Mesendoderm (in vitro differentiated cells): ENCODE data around the gene TUBB3.

Experiments used
- DNase-seq: peaks from one replicate; pipeline ENCODE4 v3.0.0; 2013
- H2AK5ac ChIP-seq: 2 replicates; pipeline ENCODE4 v1.6.1; 2013; ENCODE audit warnings: low read length, inconsistent platforms
- H2BK120ac ChIP-seq: 2 replicates; pipeline ENCODE4 v1.6.1; 2013; ENCODE audit warnings: low read depth, mild to moderate bottlenecking, low read length, moderate library complexity, mixed read lengths
- H2BK15ac ChIP-seq: replicated peaks from 2 replicates; pipeline ENCODE4 v1.6.1; 2013; ENCODE audit warnings: low read depth, mild to moderate bottlenecking, moderate library complexity
- H2BK5ac ChIP-seq: 2 replicates; pipeline ENCODE4 v1.6.1; 2013; ENCODE audit warnings: low read length, inconsistent platforms
- H3K18ac ChIP-seq: 2 replicates; pipeline ENCODE4 v1.6.1; 2013; ENCODE audit warnings: mild to moderate bottlenecking, low read length, mixed read lengths
- H3K23ac ChIP-seq: one replicate; pipeline ENCODE4 v1.6.1; 2013; ENCODE audit warnings: low read length
- H3K27ac ChIP-seq: 2 replicates; pipeline ENCODE4 v1.5.1; 2013; ENCODE audit warnings: low read depth, mild to moderate bottlenecking, inconsistent platforms, low read length, moderate library complexity
- H3K27me3 ChIP-seq: 2 replicates; pipeline ENCODE4 v1.6.1; 2013; ENCODE audit warnings: low read length, control low read depth, mild to moderate bottlenecking, inconsistent platforms; ENCODE audit not compliant: insufficient read depth, poor library complexity
- H3K36me3 ChIP-seq: 2 replicates; pipeline ENCODE4 v1.6.1; 2013; ENCODE audit warnings: low read length, inconsistent platforms; ENCODE audit not compliant: control insufficient read depth, insufficient read depth
- H3K4ac ChIP-seq: one replicate; pipeline ENCODE4 v1.6.1; 2013; ENCODE audit warnings: low read depth, mild to moderate bottlenecking, low read length, moderate library complexity
- H3K4me1 ChIP-seq: 2 replicates; pipeline ENCODE4 v1.6.1; 2013; ENCODE audit warnings: low read depth, low read length, inconsistent platforms; ENCODE audit not compliant: control insufficient read depth
- H3K4me2 ChIP-seq: 2 replicates; pipeline ENCODE4 v1.6.1; 2013; ENCODE audit warnings: low read length
- H3K4me3 ChIP-seq: 2 replicates; pipeline ENCODE4 v1.5.1; 2013; ENCODE audit warnings: mild to moderate bottlenecking, low read length
- H3K56ac ChIP-seq: one replicate; pipeline ENCODE4 v1.6.1; 2013; ENCODE audit warnings: low read length
- H3K79me1 ChIP-seq: 2 replicates; pipeline ENCODE4 v1.6.1; 2013; ENCODE audit warnings: low read length, inconsistent platforms
- H3K79me2 ChIP-seq: 2 replicates; pipeline ENCODE4 v1.6.1; 2013; ENCODE audit warnings: mild to moderate bottlenecking, low read length; ENCODE audit not compliant: control insufficient read depth, insufficient read depth
- H3K9ac ChIP-seq: 2 replicates; pipeline ENCODE4 v1.6.1; 2013; ENCODE audit warnings: low read length, inconsistent platforms
- H4K5ac ChIP-seq: one replicate; pipeline ENCODE4 v1.6.1; 2013; ENCODE audit warnings: low read length
- H4K8ac ChIP-seq: one replicate; pipeline ENCODE4 v1.6.1; 2013; ENCODE audit warnings: low read depth, mild to moderate bottlenecking, control low read depth, low read length, moderate library complexity
- WGBS: extraction: QIAGEN DNeasy Blood & Tissue Kit; methylation state at CpG from one replicate; pipeline ENCODE4 v1.1.7; 2013; ENCODE audit warnings: low lambda C conversion rate, missing lambda C conversion rate; ENCODE audit not compliant: insufficient coverage; ENCODE audit errors: extremely low coverage; 5-methylcytosine and 5-hydroxymethylcytosine counted together

TUBB3 gene

DNA sequence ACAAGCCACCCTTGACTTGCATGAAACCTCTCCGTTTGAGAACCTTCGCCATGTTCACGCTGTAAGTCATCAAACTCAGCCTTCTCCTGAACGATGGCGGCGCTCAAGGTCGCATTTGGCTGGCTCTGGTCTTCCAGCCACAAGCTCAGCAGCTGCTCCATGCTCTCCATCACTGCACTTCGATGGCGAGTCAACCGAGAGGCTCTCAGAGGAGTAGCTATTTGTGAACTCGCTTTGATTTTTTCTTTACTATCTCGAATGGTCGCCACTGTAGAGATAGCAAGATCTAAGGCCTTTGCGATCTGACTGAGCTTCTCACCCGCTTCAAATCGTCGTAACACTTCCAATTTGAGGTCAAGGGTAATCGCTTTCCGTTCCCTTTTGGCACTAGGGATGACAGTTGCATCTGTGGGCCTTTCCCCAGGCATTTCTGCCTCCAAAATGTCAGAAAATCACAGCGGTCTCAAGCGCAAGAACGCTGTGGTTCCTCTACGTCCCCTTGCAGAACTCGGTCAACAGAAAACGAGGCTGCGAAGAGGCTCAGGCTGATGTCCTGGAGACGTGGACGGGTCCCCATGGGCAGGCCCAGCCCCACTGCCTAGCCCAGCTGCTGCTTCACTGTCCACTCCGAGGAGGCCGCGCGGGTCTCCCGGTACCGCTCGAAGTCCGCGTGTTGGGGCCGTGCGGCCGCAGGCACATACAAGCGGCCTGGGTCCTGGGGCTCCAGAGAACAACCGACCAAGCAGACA lies 48.5 kb downstream of the TUBB3 start:
- no CpG with 5 or more reads among the region's 42 CpGs for whole genome bisulfite sequencing
- no peak overlapping the region for H3K27ac ChIP-seq
- no peak overlapping the region for H4K8ac ChIP-seq

DNA sequence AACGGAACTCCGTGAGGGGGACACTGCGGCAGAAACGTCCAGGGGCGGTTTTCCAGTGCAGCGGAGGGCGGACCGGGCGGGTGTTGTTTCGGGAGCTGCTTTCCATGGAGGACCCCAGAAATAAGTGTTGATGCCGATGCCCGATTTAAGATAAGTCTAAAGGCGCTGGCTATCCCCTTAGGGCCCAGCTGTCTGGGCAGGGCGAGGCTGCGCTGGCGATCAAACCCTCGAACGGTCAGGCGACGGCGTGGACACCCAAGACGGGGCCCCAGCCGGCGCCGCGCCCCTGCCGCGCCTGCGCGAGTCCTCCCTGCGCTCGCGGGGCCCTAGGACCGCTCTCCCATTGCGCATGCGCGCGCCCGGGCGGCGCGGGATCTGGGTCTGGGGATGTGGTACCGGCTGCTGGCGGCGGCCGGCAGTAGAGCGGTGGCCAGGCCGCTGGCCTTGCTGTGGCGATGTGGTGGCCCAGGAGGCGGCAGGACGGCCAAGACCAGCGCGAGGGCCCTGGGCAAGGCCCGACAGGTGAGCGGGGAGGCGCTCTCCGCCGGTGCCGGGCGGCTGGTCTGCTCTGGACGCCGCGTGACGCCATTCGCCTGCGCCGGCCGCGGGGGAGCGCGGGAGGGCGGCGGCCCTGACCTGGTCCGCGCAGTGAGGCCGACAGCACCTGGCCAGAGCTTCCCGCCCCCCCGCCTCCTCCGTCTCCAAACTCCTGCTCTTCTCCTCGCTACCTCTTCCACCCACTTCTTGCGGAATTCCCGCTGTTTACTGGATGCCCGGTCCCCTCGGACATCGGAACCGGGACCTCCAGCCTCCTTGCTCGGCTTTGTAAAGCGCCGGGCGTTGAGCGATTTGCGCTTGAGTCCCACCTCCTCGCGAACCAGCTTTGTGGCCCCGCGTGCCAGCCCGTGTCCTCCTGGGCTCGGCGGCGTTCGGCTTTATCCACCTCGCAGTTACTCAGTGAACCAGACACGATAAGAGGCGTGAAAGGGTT lies 49.4 kb downstream of the TUBB3 start:
- peak overlapping the region; percentile 93 for H2BK5ac ChIP-seq
- H3K9ac ChIP-seq = peak overlapping the region; percentile 77
- H2BK15ac ChIP-seq = no peak overlapping the region
- peak overlapping the region; percentile 87 for H3K23ac ChIP-seq
- DNase-seq = peak; percentile 94
- WGBS = no CpG with 5 or more reads among the region's 104 CpGs
- H3K56ac ChIP-seq = peak overlapping the region; percentile 100
- peak overlapping the region; percentile 94 for H3K18ac ChIP-seq
- peak overlapping the region; percentile 99 for H3K4me3 ChIP-seq
- peak overlapping the region; percentile 94 for H4K8ac ChIP-seq
- H3K27ac ChIP-seq = peak overlapping the region; percentile 94
- H3K79me1 ChIP-seq = peaks cover 26% of the 10 kb centered on the region
- H3K79me2 ChIP-seq = peaks cover 27% of the 10 kb centered on the region
- peaks cover 7% of the 10 kb centered on the region for H3K4me1 ChIP-seq
- peak overlapping the region; percentile 76 for H3K4ac ChIP-seq
- H2AK5ac ChIP-seq = no peak overlapping the region
- H3K36me3 ChIP-seq = peaks cover 2% of the 10 kb centered on the region
- no peaks in the 10 kb centered on the region for H3K27me3 ChIP-seq
- peak overlapping the region; percentile 35 for H3K4me2 ChIP-seq
- no peak overlapping the region for H4K5ac ChIP-seq
- no peak overlapping the region for H2BK120ac ChIP-seq

More for the DNA sequence above, 48.5 kb downstream of the TUBB3 start:
- DNase-seq = no peak
- Histone ChIP-seq H2AK5ac (peak overlapping the region; percentile 15), H3K4me2 (peak overlapping the region; percentile 35), H3K27me3 (no peaks in the 10 kb centered on the region), H3K18ac (no peak overlapping the region), H2BK120ac (no peak overlapping the region), H3K9ac (peak overlapping the region; percentile 53), H4K5ac (no peak overlapping the region), H3K36me3 (peaks cover 2% of the 10 kb centered on the region), H3K4me3 (peak overlapping the region; percentile 15), H3K4ac (peak overlapping the region; percentile 6), H3K79me2 (peaks cover 25% of the 10 kb centered on the region), H2BK15ac (no peak overlapping the region), H3K23ac (no peak overlapping the region), H3K79me1 (peaks cover 26% of the 10 kb centered on the region), H3K4me1 (peaks cover 7% of the 10 kb centered on the region), H3K56ac (peak overlapping the region; percentile 61), H2BK5ac (no peak overlapping the region)

DNA sequence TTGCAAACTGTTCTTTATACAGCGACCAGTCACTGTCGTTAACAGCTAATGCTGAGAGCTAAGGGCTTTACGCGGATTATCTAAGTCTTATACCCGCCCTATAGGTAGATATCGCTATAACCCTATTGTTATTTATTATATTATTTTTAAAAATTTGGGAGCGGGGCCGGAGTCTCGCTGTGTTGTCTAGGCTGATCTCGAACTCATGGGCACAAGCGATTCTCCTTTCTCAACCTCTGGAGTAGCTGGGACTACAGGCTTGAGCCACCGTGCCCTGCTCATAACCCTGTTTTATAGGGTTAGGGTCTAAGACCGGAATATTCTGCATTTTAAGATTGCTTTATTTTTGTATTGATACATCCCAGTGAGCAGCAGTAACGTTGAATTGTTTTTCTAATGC lies 50.1 kb downstream of the TUBB3 start:
- peaks cover 28% of the 10 kb centered on the region for H3K79me1 ChIP-seq
- H3K36me3 ChIP-seq = peaks cover 2% of the 10 kb centered on the region
- H3K4me3 ChIP-seq = peak overlapping the region; percentile 99
- no peak overlapping the region for H2BK120ac ChIP-seq
- no peak overlapping the region for H2BK5ac ChIP-seq
- peaks cover 27% of the 10 kb centered on the region for H3K79me2 ChIP-seq
- no CpG with 5 or more reads among the region's 14 CpGs for WGBS
- H3K27ac ChIP-seq = no peak overlapping the region
- H3K4me1 ChIP-seq = peaks cover 7% of the 10 kb centered on the region
- no peaks in the 10 kb centered on the region for H3K27me3 ChIP-seq
- no peak overlapping the region for H2AK5ac ChIP-seq
- H4K8ac ChIP-seq = no peak overlapping the region
- peak overlapping the region; percentile 100 for H3K56ac ChIP-seq
- H2BK15ac ChIP-seq = no peak overlapping the region
- H3K18ac ChIP-seq = peak overlapping the region; percentile 42
- DNase-seq = no peak
- H3K9ac ChIP-seq = peak overlapping the region; percentile 77
- H3K23ac ChIP-seq = no peak overlapping the region
- H4K5ac ChIP-seq = no peak overlapping the region
- H3K4me2 ChIP-seq = peak overlapping the region; percentile 32
- H3K4ac ChIP-seq = peak overlapping the region; percentile 22

DNA sequence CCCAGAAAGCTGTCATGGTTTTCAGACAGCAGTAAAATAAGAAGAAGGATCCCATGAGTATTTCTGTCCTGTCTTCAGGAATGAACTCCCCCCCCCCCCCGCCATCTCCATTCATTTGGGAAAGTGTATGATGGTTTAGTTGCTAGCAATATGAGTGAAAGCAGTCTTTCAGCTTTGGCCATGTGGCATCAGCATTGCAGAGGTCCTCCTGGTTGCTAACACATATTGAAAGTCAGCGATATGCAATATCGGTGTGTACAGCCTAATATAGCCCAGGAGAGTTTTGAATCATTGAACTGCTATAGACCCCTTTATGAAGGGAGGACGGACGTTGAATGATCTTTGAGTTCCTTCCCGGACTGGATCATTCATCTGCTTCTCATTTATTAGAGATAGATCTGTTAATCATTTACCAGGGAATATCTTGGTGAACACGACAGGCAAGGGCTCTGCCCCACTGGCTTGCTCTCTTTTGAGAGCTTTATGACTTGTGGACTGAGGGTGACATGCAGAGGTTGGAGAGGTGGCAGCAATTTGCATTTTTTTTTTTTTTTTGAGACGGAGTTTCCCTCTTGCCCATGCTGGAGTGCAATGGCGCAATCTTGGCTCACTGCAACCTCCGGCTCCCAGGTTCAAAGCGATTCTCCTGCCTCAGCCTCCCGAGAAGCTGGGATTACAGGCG lies 50.7 kb downstream of the TUBB3 start:
- Histone ChIP-seq H3K4me2 (no peak overlapping the region), H4K8ac (no peak overlapping the region), H3K27ac (no peak overlapping the region), H3K9ac (peak overlapping the region; percentile 77), H3K4me1 (peaks cover 7% of the 10 kb centered on the region), H3K27me3 (no peaks in the 10 kb centered on the region), H3K79me1 (peaks cover 28% of the 10 kb centered on the region), H3K4ac (no peak overlapping the region), H3K4me3 (no peak overlapping the region), H3K56ac (peak overlapping the region; percentile 100), H3K18ac (no peak overlapping the region), H2AK5ac (no peak overlapping the region), H4K5ac (no peak overlapping the region), H2BK120ac (no peak overlapping the region), H3K36me3 (peaks cover 2% of the 10 kb centered on the region), H3K79me2 (peaks cover 27% of the 10 kb centered on the region), H2BK15ac (no peak overlapping the region), H3K23ac (no peak overlapping the region), H2BK5ac (no peak overlapping the region)
- DNase-seq = no peak
- no CpG with 5 or more reads among the region's 13 CpGs for WGBS

DNA sequence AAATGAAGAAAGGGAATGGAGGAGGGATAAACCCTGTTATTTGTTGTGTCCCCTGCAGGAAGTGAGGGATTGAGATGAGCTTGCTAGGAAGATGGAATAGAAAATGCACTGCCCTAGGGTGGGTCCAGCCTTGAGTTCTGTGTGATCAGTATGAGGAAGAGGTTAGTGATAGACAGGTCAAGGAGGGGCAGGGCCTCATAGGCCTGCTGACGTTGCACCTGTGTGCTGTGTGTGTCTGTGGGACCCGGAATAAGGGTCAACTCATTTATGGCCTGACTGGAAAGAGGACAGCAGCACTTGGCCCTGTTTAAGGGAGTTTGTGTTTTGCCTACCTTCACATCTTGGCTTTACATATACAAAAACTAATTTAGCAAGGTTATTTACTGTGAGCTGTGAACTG lies 51.7 kb downstream of the TUBB3 start:
- Histone ChIP-seq H3K27ac (no peak overlapping the region), H3K56ac (no peak overlapping the region), H3K27me3 (no peaks in the 10 kb centered on the region), H3K23ac (no peak overlapping the region), H4K5ac (no peak overlapping the region), H3K4me2 (no peak overlapping the region), H2BK15ac (no peak overlapping the region), H3K36me3 (peaks cover 3% of the 10 kb centered on the region), H4K8ac (no peak overlapping the region), H3K9ac (no peak overlapping the region), H3K79me1 (peaks cover 28% of the 10 kb centered on the region), H3K4ac (no peak overlapping the region), H3K18ac (no peak overlapping the region), H2BK120ac (no peak overlapping the region), H2AK5ac (no peak overlapping the region), H3K4me3 (no peak overlapping the region), H2BK5ac (no peak overlapping the region), H3K4me1 (peaks cover 7% of the 10 kb centered on the region), H3K79me2 (peaks cover 27% of the 10 kb centered on the region)
- no CpG with 5 or more reads among the region's 2 CpGs for WGBS
- DNase-seq = no peak
